Measurements from ENCODE around the gene MRO. TPM values are rescaled to one million over a fixed set of nuclear protein-coding genes. Genes with fewer than 3 reads are reported as not detected.

Gene MRO
- total RNA-seq, 2 experiments from 2014 or later: not detected

Other genes starting within 250 kb of the MRO start
- 10 to 100 TPM; 84.1 to 98.5 TPM for gene ME2, start 59.1 kb upstream of the MRO start, total RNA-seq
- 1 to 10 TPM; 7.5 to 9.1 TPM for gene ELAC1, start 148.0 kb upstream of the MRO start, total RNA-seq
- gene SMAD4, start 210.2 kb upstream of the MRO start, total RNA-seq: 100 to 1,000 TPM in 1 of 2 experiments, 10 to 100 TPM in 1; 97.5 to 115 TPM